ENCODE data around the gene TUBB2B. TPM values are rescaled to one million over a fixed set of nuclear protein-coding genes. Genes with fewer than 3 reads are reported as not detected.
A peak's percentile ranks its signal among the peaks of the same experiment; 100 is the strongest.

Gene TUBB2B
- total and polyA plus RNA-seq, 9 of the 15 experiments (the other 6 are each of a cell fraction or from before 2014, with no cell fraction given): 0.11 to 9.7 (median 4.6) TPM

GRCh38 chr6:3258720-3259490, 31.5 kb upstream of the TUBB2B start, which contains the start of gene PSMG4 (continued):
- TF ChIP-seq CTCF (IDR thresholded peaks at IDR 0.05 in 2 of 3, conservative IDR thresholded peaks at IDR 0.05 in 1 of 3; ENCODE audit: insufficient read depth in 2 of 3, low read depth in 1 of 3, low read length in 3 of 3) (no peak; a peak in 1 of 6 replicates), FOXA1 (IDR thresholded peaks at IDR 0.05; ENCODE audit: borderline replicate concordance) (no peak), PRMT5 (CRISPR knock-in tag; IDR thresholded peaks at IDR 0.05) (no peak), ZNF512 (tag; IDR thresholded peaks at IDR 0.05) (no peak), HNRNPLL (IDR thresholded peaks at IDR 0.05; ENCODE audit: low read depth, low read length, poor library complexity, severe bottlenecking) (no peak), TAL1 (IDR thresholded peaks at IDR 0.05) (no peak), ZNF551 (CRISPR knock-in tag; IDR thresholded peaks at IDR 0.05) (no peak), FOXP4 (CRISPR knock-in tag; IDR thresholded peaks at IDR 0.05; ENCODE audit: borderline replicate concordance) (0 out of 2 replicates have a peak, but pooled peaks have one; percentile 63), ARID4B (CRISPR knock-in tag; IDR thresholded peaks at IDR 0.05) (peak; percentile 97), PKNOX1 (IDR thresholded peaks at IDR 0.05) (no peak), CXXC5 (CRISPR knock-in tag; IDR thresholded peaks at IDR 0.05) (peak; percentile 85), ZNF197 (CRISPR knock-in tag; IDR thresholded peaks at IDR 0.05; ENCODE audit: low read depth) (no peak), DACH1 (IDR thresholded peaks at IDR 0.05; ENCODE audit: partially characterized antibody) (peak; percentile 15), ZEB2 (IDR thresholded peaks at IDR 0.05) (peak; percentile 26; the same call in 1 of the 2 replicates)
